Breast epithelium (tissue), 4 donors: ENCODE measurements around the gene LDB3. TPM values are rescaled to one million over a fixed set of nuclear protein-coding genes. Genes with fewer than 3 reads are reported as not detected.

Experiments
- DNase-seq, 2 donors: peaks; one replicate each; pipeline ENCODE4 v3.0.0-alpha.2; 2019; ENCODE audit warnings: low spot score in 2 of 2
- H3K27ac ChIP-seq, 2 donors: fragments of 200-600 bp; sonication (generic) in 1 of 2; one replicate each; pipeline ENCODE4 v1.5.1; 2016 to 2019; ENCODE audit warnings: mild to moderate bottlenecking in 1 of 2
- H3K27me3 ChIP-seq, 2 donors: fragments of 200-600 bp; sonication (generic) in 1 of 2; one replicate each; pipeline versions ENCODE4 v1.5.1 to v1.6.0; 2017 to 2019; ENCODE audit warnings: control low read depth in 1 of 2, mild to moderate bottlenecking in 1 of 2
- H3K36me3 ChIP-seq: fragments of 200-600 bp; one replicate; pipeline ENCODE4 v1.5.1; 2019
- H3K4me1 ChIP-seq, 2 donors: fragments of 200-600 bp; sonication (generic); one replicate each; pipeline ENCODE4 v1.5.1; 2016 to 2019; ENCODE audit warnings: control low read depth in 1 of 2
- H3K4me3 ChIP-seq, 3 donors: fragments of 200-600 bp; sonication (generic); 1 replicate in 2 of 3; 2 replicates in 1 of 3; pipeline ENCODE4 v1.5.1; 2016 to 2019; ENCODE audit warnings: mild to moderate bottlenecking in 3 of 3, moderate library complexity in 2 of 3
- H3K9me3 ChIP-seq, 2 donors: fragments of 200-600 bp; sonication (generic) in 1 of 2; one replicate each; pipeline ENCODE4 v1.5.1; 2016 to 2019; ENCODE audit warnings: control low read depth in 1 of 2
- POLR2A ChIP-seq: fragments of 450-650 bp; IDR thresholded peaks from one replicate; pipeline ENCODE4 v1.6.1; 2016; ENCODE audit warnings: antibody characterized with exemption, mild to moderate bottlenecking, moderate library complexity
- POLR2AphosphoS5 ChIP-seq, 3 donors: sonication (generic); formaldehyde crosslinking; IDR thresholded peaks; one replicate each; pipeline ENCODE4 v1.6.1; 2017; ENCODE audit warnings: antibody characterized with exemption in 3 of 3
- intact Hi-C: fragments of 100-400 bp; cut with DNase I; formaldehyde crosslinking; loops from one replicate; pipeline ENCODE4 v1.15.1; 2023; ENCODE audit warnings: low total_unique reads
- total RNA-seq, 3 donors: library from RNA; depleted of rRNA; stranded (reverse); fragments of >200 nt; gene quantifications; one replicate each; pipeline ENCODE4 v1.1.0, GENCODE V29; 2016
- TF ChIP-seq, protein P1 (sequence below), 3 donors: fragments of 450-650 bp; IDR thresholded peaks; one replicate each; pipeline ENCODE4 v1.5.1; 2016 to 2017; ENCODE audit warnings: antibody characterized with exemption in 3 of 3, mild to moderate bottlenecking in 3 of 3, moderate library complexity in 3 of 3

Gene LDB3
- total RNA-seq, 3 donors from 2014 or later = 0.98 to 2.9 (median 1.3) TPM

- no peaks in the 10 kb centered on the region for H3K36me3 ChIP-seq
- intact Hi-C loops = no loop called here
- H3K4me1 ChIP-seq = peaks cover 0 to 9% of the 10 kb centered on the region in 2 donors
- H3K4me3 ChIP-seq = no peak overlapping the region
- TF ChIP-seq POLR2A (no peak), POLR2AphosphoS5 (IDR thresholded peaks at IDR 0.05) (no peak)
- TF ChIP-seq, protein P1, sequence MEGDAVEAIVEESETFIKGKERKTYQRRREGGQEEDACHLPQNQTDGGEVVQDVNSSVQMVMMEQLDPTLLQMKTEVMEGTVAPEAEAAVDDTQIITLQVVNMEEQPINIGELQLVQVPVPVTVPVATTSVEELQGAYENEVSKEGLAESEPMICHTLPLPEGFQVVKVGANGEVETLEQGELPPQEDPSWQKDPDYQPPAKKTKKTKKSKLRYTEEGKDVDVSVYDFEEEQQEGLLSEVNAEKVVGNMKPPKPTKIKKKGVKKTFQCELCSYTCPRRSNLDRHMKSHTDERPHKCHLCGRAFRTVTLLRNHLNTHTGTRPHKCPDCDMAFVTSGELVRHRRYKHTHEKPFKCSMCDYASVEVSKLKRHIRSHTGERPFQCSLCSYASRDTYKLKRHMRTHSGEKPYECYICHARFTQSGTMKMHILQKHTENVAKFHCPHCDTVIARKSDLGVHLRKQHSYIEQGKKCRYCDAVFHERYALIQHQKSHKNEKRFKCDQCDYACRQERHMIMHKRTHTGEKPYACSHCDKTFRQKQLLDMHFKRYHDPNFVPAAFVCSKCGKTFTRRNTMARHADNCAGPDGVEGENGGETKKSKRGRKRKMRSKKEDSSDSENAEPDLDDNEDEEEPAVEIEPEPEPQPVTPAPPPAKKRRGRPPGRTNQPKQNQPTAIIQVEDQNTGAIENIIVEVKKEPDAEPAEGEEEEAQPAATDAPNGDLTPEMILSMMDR (IDR thresholded peaks at IDR 0.05) = no peak
- H3K9me3 ChIP-seq = no peaks in the 10 kb centered on the region
- H3K27me3 ChIP-seq = no peaks in the 10 kb centered on the region
- no peak for DNase-seq
- H3K27ac ChIP-seq = no peak overlapping the region
Observed at GRCh38 chr10:86768412-86769062, 100.2 kb downstream of the LDB3 start.

GRCh38 chr10:86769991-86770390 lies 101.7 kb downstream of the LDB3 start:
- intact Hi-C loops = no loop called here
- Histone ChIP-seq H3K9me3 (no peaks in the 10 kb centered on the region), H3K36me3 (no peaks in the 10 kb centered on the region), H3K27me3 (no peaks in the 10 kb centered on the region), H3K27ac (no peak overlapping the region), H3K4me3 (no peak overlapping the region), H3K4me1 (peaks cover 0 to 9% of the 10 kb centered on the region in 2 donors)
- DNase-seq = no peak
- TF ChIP-seq, protein P1 (IDR thresholded peaks at IDR 0.05) = no peak
- TF ChIP-seq POLR2A = no peak
- TF ChIP-seq POLR2AphosphoS5 (IDR thresholded peaks at IDR 0.05) = no peak

GRCh38 chr10:86770412-86770960 lies 102.2 kb downstream of the LDB3 start:
- no peak for DNase-seq
- Histone ChIP-seq H3K9me3 (no peaks in the 10 kb centered on the region), H3K4me1 (peaks cover 4 to 9% of the 10 kb centered on the region in 2 donors), H3K36me3 (no peaks in the 10 kb centered on the region), H3K4me3 (no peak overlapping the region), H3K27me3 (no peaks in the 10 kb centered on the region), H3K27ac (no peak overlapping the region)
- TF ChIP-seq POLR2AphosphoS5 (IDR thresholded peaks at IDR 0.05) (no peak), POLR2A (no peak)
- TF ChIP-seq, protein P1 (IDR thresholded peaks at IDR 0.05) = no peak
- intact Hi-C loops = no loop called here

DNA sequence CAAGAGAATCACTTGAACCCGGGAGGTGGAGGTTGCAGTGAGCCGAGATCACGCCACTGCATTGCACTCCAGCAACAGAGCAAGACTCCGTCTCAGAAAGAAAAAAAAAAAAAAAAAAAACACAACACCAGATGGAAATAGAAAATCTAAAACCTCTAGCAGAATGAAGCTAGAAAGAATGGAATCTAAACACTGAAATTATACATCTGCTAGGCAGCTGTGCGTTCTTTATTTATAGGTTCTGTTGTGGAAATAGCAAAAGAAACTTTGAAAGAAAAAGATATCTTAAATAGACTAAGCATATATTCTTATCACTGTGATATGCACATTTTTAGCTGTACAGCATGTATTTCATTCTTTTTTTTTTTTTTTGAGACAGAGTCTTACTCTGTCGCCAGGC lies 105.2 kb downstream of the LDB3 start:
- no peaks in the 10 kb centered on the region for H3K36me3 ChIP-seq
- no peak for DNase-seq
- TF ChIP-seq POLR2A (no peak), POLR2AphosphoS5 (IDR thresholded peaks at IDR 0.05) (no peak)
- TF ChIP-seq, protein P1 (IDR thresholded peaks at IDR 0.05) = no peak
- intact Hi-C loops = loop anchor here (2.0 kb wide), 1 partner anchor 29 kb away; no protein-coding TSS in a partner anchor
- H3K9me3 ChIP-seq = no peaks in the 10 kb centered on the region
- no peaks in the 10 kb centered on the region for H3K27me3 ChIP-seq
- H3K27ac ChIP-seq = no peak overlapping the region
- H3K4me3 ChIP-seq = no peak overlapping the region
- peaks cover 5 to 9% of the 10 kb centered on the region in 2 donors for H3K4me1 ChIP-seq

GRCh38 chr10:86775056-86775869 lies 107.0 kb downstream of the LDB3 start:
- H3K4me1 ChIP-seq = peaks cover 0 to 5% of the 10 kb centered on the region in 2 donors
- no peaks in the 10 kb centered on the region for H3K36me3 ChIP-seq
- intact Hi-C loops = no loop called here
- H3K27me3 ChIP-seq = no peaks in the 10 kb centered on the region
- H3K9me3 ChIP-seq = no peaks in the 10 kb centered on the region
- no peak overlapping the region for H3K4me3 ChIP-seq
- peak overlapping the region in 1 of 2 donors; percentile 45 for H3K27ac ChIP-seq
- DNase-seq = no peak
- TF ChIP-seq POLR2AphosphoS5 (IDR thresholded peaks at IDR 0.05) (no peak), POLR2A (no peak)
- TF ChIP-seq, protein P1 (IDR thresholded peaks at IDR 0.05) = no peak
